GM12878 (cell line): ENCODE measurements around the gene CTNNA2. TPM values are rescaled to one million over a fixed set of nuclear protein-coding genes. Genes with fewer than 3 reads are reported as not detected.

Experiments used
- ATAC-seq: fragments of 200-7000 bp; cut with Tn5 transposase; 3 replicates; pipeline ENCODE4 v1.9.1; 2020; ENCODE audit warnings: mild to moderate bottlenecking, moderate library complexity
- BruUV-seq: library from RNA; stranded (reverse); fragments of 400-500 nt; replicated peaks from 2 replicates; lab custom pipeline; 2021; lab: Mats Ljungman, UMichigan
- CTCF ChIA-PET: fragments of 300-600 bp; sonication (Branson Sonifier 250); formaldehyde crosslinking; extraction: SDS; loops from one replicate; lab custom pipeline; 2021; ENCODE audit warnings: inconsistent platforms; lab: Yijun Ruan, JAX
- POLR2A ChIA-PET: fragments of 350-600 bp; formaldehyde crosslinking; extraction: SDS; loops from one replicate; lab custom pipeline; 2021; ENCODE audit warnings: inconsistent platforms; lab: Charles Lee
- RAD21 ChIA-PET: fragments of 300-600 bp; sonication (Branson Sonifier 250); formaldehyde crosslinking; loops from one replicate; lab custom pipeline; 2023; ENCODE audit warnings: antibody characterized with exemption; ENCODE audit not compliant: unreplicated experiment; lab: Charles Lee
- SMC1A ChIA-PET: fragments of 300-600 bp; sonication (Branson Sonifier 250); formaldehyde crosslinking; loops from one replicate; lab custom pipeline; 2023; ENCODE audit not compliant: unreplicated experiment, uncharacterized antibody; lab: Charles Lee
- DNase-seq: peaks from one replicate; pipeline ENCODE4 v3.0.0-alpha.2; 2011; ENCODE audit warnings: low read depth, low spot score
- FAIRE-seq: peaks from 3 replicates; lab custom pipeline; 2011; peaks lifted over from hg19 to GRCh38; lab: Jason Lieb, UNC
- H2AFZ ChIP-seq: 2 replicates; pipeline ENCODE4 v1.6.0; 2011; ENCODE audit warnings: low read depth, low read length, control low read depth; ENCODE audit not compliant: control insufficient read depth
- H3K27ac ChIP-seq: 2 replicates; pipeline ENCODE4 v1.5.1; 2011; ENCODE audit warnings: control low read depth; ENCODE audit not compliant: control insufficient read depth, insufficient read depth
- H3K27me3 ChIP-seq, 2 experiments: replicated peaks in 1 of 2; 2 replicates each; pipeline versions ENCODE4 v1.6.0 to v1.6.1; 2011; ENCODE audit warnings: low read length in 1 of 2; ENCODE audit not compliant: control insufficient read depth in 2 of 2, insufficient read depth in 2 of 2
- H3K36me3 ChIP-seq, 2 experiments: 2 replicates each; pipeline ENCODE4 v1.5.1; 2011; ENCODE audit warnings: low read length in 1 of 2; ENCODE audit not compliant: control insufficient read depth in 2 of 2, insufficient read depth in 2 of 2
- H3K4me1 ChIP-seq: 2 replicates; pipeline ENCODE4 v1.6.1; 2011; ENCODE audit warnings: mild to moderate bottlenecking, low read length, moderate library complexity, mixed read lengths; ENCODE audit not compliant: control insufficient read depth, insufficient read depth
- H3K4me2 ChIP-seq: 2 replicates; pipeline ENCODE4 v1.6.0; 2011; ENCODE audit warnings: control low read depth; ENCODE audit not compliant: control insufficient read depth, insufficient read depth
- H3K4me3 ChIP-seq: fragments of 200-600 bp; sonication (generic); 2 replicates; pipeline ENCODE4 v1.5.1; 2016
- H3K79me2 ChIP-seq: 2 replicates; pipeline ENCODE4 v1.6.0; 2011; ENCODE audit warnings: low read length; ENCODE audit not compliant: control insufficient read depth, insufficient read depth
- H3K9ac ChIP-seq: 2 replicates; pipeline ENCODE4 v1.8.0; 2011; ENCODE audit warnings: low read length, control low read depth, mixed read lengths; ENCODE audit not compliant: control insufficient read depth, insufficient read depth
- H3K9me3 ChIP-seq: replicated peaks from 3 replicates; pipeline ENCODE4 v1.5.1; 2011; ENCODE audit warnings: mild to moderate bottlenecking, low read length; ENCODE audit not compliant: control insufficient read depth, insufficient read depth
- H4K20me1 ChIP-seq: 2 replicates; pipeline ENCODE4 v1.6.0; 2011; ENCODE audit not compliant: control insufficient read depth, insufficient read depth
- BMI1 ChIP-seq: fragments of 450-650 bp; IDR thresholded peaks from 2 replicates; pipeline ENCODE4 v1.6.1; 2016; ENCODE audit warnings: mild to moderate bottlenecking, moderate library complexity, borderline replicate concordance
- EGR1 ChIP-seq, 2 experiments: IDR thresholded peaks; 1 replicate in 1 of 2; 2 replicates in 1 of 2; pipeline ENCODE4 v1.6.1; 2011 to 2012; ENCODE audit warnings: low read depth in 2 of 2, low read length in 2 of 2, borderline replicate concordance in 1 of 2, mild to moderate bottlenecking in 1 of 2, moderate library complexity in 1 of 2
- FOXM1 ChIP-seq: IDR thresholded peaks from 2 replicates; pipeline ENCODE4 v1.6.1; 2012; ENCODE audit warnings: low read depth, mild to moderate bottlenecking, inconsistent platforms, low read length, moderate library complexity
- HDAC2 ChIP-seq: fragments of 200-600 bp; sonication (generic); IDR thresholded peaks from 2 replicates; pipeline ENCODE4 v1.6.1; 2017
- JUND ChIP-seq: IDR thresholded peaks from 2 replicates; pipeline ENCODE4 v1.6.1; 2012; ENCODE audit warnings: low read depth, mild to moderate bottlenecking, low read length, improper control_type of control experiment, moderate library complexity
- NFXL1 ChIP-seq: fragments of 450-650 bp; IDR thresholded peaks from 2 replicates; pipeline ENCODE4 v1.6.1; 2017; ENCODE audit warnings: antibody characterized with exemption, mild to moderate bottlenecking, borderline replicate concordance
- POU2F2 ChIP-seq: IDR thresholded peaks from 3 replicates; pipeline ENCODE4 v1.6.1; 2011; ENCODE audit warnings: low read depth, mild to moderate bottlenecking, low read length, borderline replicate concordance
- RBBP5 ChIP-seq: fragments of 200-600 bp; sonication (generic); conservative IDR thresholded peaks from 2 replicates; pipeline ENCODE4 v1.6.1; 2016
- RUNX3 ChIP-seq: IDR thresholded peaks from 2 replicates; pipeline ENCODE4 v1.6.1; 2012; ENCODE audit warnings: low read length, inconsistent platforms
- TCF3 ChIP-seq: IDR thresholded peaks from 2 replicates; pipeline ENCODE4 v1.6.1; 2012; ENCODE audit warnings: low read depth, mild to moderate bottlenecking, low read length, borderline replicate concordance; ENCODE audit not compliant: insufficient read depth
- WRNIP1 ChIP-seq: IDR thresholded peaks from 2 replicates; pipeline ENCODE4 v1.6.1; 2011; ENCODE audit warnings: low read depth, low read length, improper control_type of control experiment, borderline replicate concordance
- YBX1 ChIP-seq: fragments of 450-650 bp; IDR thresholded peaks from 2 replicates; pipeline ENCODE4 v1.6.1; 2016; ENCODE audit warnings: antibody characterized with exemption
- ZNF622 ChIP-seq: fragments of 450-650 bp; IDR thresholded peaks from 2 replicates; pipeline ENCODE4 v1.6.1; 2017; ENCODE audit warnings: mild to moderate bottlenecking, inconsistent platforms
- WGBS: methylation state at CpG from one replicate; pipeline ENCODE4 v1.1.6; 2016; ENCODE audit warnings: low lambda C conversion rate; ENCODE audit not compliant: insufficient replicate concordance, insufficient coverage; ENCODE audit errors: missing lambda C conversion rate; 5-methylcytosine and 5-hydroxymethylcytosine counted together
- in situ Hi-C: fragments of 300-500 bp; cut with MboI; formaldehyde crosslinking; loops from 9 replicates; pipeline ENCODE4 v1.14.3; 2018; ENCODE audit warnings: mixed read lengths
- intact Hi-C: fragments of 100-400 bp; cut with micrococcal nuclease; formaldehyde crosslinking; loops from one replicate; pipeline ENCODE4 v1.14.2; 2022; ENCODE audit not compliant: unreplicated experiment
- polyA plus RNA-seq, 11 experiments: library from polyadenylated mRNA; depleted of rRNA in 4 of 11; unstranded in 6 of 11; stranded (reverse) in 5 of 11; fragments of >200 nt; fragmentation: Nextera tagmentation in 4 of 11; fragmentation: Illumina TruSeq in 1 of 11; extraction: Ambion mirVana in 4 of 11; extraction: Trizol in 1 of 11; gene quantifications; 1 replicate in 1 of 11; 2 replicates in 10 of 11; pipeline versions ENCODE4 v1.2.1 to v1.2.3, GENCODE V29; 2011 to 2016; ENCODE audit warnings: inconsistent platforms in 2 of 11, missing spikeins in 2 of 11, low read depth in 1 of 11
- total RNA-seq, 4 experiments: library from RNA; depleted of rRNA in 3 of 4; stranded (reverse); fragments of >200 nt in 3 of 4; fragmentation: Illumina TruSeq in 1 of 4; extraction: Trizol in 1 of 4; gene quantifications; 2 replicates each; pipeline versions ENCODE4 v1.2.1 to v1.2.3, GENCODE V29; 2013 to 2021
- TF ChIP-seq, protein P1 (sequence below): fragments of 450-650 bp; IDR thresholded peaks from 2 replicates; pipeline ENCODE4 v1.6.1; 2017; ENCODE audit warnings: mild to moderate bottlenecking, low read depth, inconsistent platforms; ENCODE audit not compliant: poor library complexity, severe bottlenecking
- TF ChIP-seq, protein P2 (sequence below): fragments of 450-650 bp; IDR thresholded peaks from 2 replicates; pipeline ENCODE4 v1.6.1; 2017; ENCODE audit warnings: low read depth, mild to moderate bottlenecking, moderate library complexity
- TF ChIP-seq, protein P3 (sequence below): fragments of 450-650 bp; IDR thresholded peaks from 2 replicates; pipeline ENCODE4 v1.6.1; 2016; ENCODE audit warnings: mild to moderate bottlenecking, moderate library complexity, borderline replicate concordance
- TF ChIP-seq, protein P4 (sequence below): fragments of 450-650 bp; IDR thresholded peaks from 2 replicates; pipeline ENCODE4 v1.6.1; 2016; ENCODE audit warnings: mild to moderate bottlenecking

Gene CTNNA2
- total and polyA plus RNA-seq, 10 of the 15 experiments (the other 5 are each of a cell fraction or from before 2014, with no cell fraction given) = 2.4 to 36.2 (median 6.6) TPM

DNA sequence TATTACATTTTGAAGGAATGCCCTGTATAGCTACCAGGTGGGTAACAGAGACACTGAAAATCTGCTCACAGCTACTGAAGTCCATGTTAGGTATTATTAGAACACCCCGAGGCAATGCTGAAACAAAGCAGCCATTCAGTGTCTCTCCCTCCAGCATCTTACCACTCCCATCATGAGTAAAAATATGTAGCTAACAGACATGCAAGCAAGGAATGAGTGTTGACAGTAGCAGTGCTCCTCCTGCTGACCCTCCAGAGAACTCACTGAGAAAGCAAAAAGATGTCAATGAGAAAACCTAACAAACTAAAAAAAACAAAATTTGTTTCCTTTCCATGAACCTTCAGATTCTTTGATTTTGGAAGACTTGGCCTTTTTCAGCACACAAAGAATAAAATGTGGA lies 397.8 kb downstream of the CTNNA2 start:
- Histone ChIP-seq H4K20me1 (no peaks in the 10 kb centered on the region), H3K9ac (no peak overlapping the region), H3K79me2 (no peaks in the 10 kb centered on the region), H3K9me3 (no peaks in the 10 kb centered on the region), H3K4me3 (no peak overlapping the region), H3K27me3 (no peaks in the 10 kb centered on the region; a peak in 1 of 4 replicates), H2AFZ (no peak overlapping the region), H3K36me3 (no peaks in the 10 kb centered on the region), H3K27ac (no peak overlapping the region), H3K4me1 (no peaks in the 10 kb centered on the region), H3K4me2 (no peak overlapping the region)
- ATAC-seq (no peak), DNase-seq (no peak), FAIRE-seq (no peak)
- in situ Hi-C loops = no loop called here
- RAD21 ChIA-PET = no interaction called here
- intact Hi-C loops = no loop called here
- SMC1A ChIA-PET = interaction anchor here (0.5 kb wide), 1 partner anchor 30 kb away, joined by 3 read pairs; no protein-coding TSS in a partner anchor
- POLR2A ChIA-PET = no interaction called here
- CTCF ChIA-PET = no interaction called here
- no TSS peak for BruUV-seq
- 38% methylated on average over 1 of the region's 1 CpG for WGBS
- TF ChIP-seq POU2F2 (no peak), YBX1 (no peak), RBBP5 (no peak), RUNX3 (no peak), HDAC2 (no peak), TCF3 (no peak), BMI1 (no peak), FOXM1 (no peak), ZNF622 (no peak), NFXL1 (no peak), JUND (no peak), WRNIP1 (no peak), EGR1 (IDR thresholded peaks at IDR 0.05; ENCODE audit: borderline replicate concordance in 1 of 2, low read depth in 2 of 2, low read length in 2 of 2) (no peak)
- TF ChIP-seq, protein P1, sequence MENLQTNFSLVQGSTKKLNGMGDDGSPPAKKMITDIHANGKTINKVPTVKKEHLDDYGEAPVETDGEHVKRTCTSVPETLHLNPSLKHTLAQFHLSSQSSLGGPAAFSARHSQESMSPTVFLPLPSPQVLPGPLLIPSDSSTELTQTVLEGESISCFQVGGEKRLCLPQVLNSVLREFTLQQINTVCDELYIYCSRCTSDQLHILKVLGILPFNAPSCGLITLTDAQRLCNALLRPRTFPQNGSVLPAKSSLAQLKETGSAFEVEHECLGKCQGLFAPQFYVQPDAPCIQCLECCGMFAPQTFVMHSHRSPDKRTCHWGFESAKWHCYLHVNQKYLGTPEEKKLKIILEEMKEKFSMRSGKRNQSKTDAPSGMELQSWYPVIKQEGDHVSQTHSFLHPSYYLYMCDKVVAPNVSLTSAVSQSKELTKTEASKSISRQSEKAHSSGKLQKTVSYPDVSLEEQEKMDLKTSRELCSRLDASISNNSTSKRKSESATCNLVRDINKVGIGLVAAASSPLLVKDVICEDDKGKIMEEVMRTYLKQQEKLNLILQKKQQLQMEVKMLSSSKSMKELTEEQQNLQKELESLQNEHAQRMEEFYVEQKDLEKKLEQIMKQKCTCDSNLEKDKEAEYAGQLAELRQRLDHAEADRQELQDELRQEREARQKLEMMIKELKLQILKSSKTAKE = no peak
- TF ChIP-seq, protein P2, sequence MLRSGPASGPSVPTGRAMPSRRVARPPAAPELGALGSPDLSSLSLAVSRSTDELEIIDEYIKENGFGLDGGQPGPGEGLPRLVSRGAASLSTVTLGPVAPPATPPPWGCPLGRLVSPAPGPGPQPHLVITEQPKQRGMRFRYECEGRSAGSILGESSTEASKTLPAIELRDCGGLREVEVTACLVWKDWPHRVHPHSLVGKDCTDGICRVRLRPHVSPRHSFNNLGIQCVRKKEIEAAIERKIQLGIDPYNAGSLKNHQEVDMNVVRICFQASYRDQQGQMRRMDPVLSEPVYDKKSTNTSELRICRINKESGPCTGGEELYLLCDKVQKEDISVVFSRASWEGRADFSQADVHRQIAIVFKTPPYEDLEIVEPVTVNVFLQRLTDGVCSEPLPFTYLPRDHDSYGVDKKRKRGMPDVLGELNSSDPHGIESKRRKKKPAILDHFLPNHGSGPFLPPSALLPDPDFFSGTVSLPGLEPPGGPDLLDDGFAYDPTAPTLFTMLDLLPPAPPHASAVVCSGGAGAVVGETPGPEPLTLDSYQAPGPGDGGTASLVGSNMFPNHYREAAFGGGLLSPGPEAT = no peak
- TF ChIP-seq, protein P3, sequence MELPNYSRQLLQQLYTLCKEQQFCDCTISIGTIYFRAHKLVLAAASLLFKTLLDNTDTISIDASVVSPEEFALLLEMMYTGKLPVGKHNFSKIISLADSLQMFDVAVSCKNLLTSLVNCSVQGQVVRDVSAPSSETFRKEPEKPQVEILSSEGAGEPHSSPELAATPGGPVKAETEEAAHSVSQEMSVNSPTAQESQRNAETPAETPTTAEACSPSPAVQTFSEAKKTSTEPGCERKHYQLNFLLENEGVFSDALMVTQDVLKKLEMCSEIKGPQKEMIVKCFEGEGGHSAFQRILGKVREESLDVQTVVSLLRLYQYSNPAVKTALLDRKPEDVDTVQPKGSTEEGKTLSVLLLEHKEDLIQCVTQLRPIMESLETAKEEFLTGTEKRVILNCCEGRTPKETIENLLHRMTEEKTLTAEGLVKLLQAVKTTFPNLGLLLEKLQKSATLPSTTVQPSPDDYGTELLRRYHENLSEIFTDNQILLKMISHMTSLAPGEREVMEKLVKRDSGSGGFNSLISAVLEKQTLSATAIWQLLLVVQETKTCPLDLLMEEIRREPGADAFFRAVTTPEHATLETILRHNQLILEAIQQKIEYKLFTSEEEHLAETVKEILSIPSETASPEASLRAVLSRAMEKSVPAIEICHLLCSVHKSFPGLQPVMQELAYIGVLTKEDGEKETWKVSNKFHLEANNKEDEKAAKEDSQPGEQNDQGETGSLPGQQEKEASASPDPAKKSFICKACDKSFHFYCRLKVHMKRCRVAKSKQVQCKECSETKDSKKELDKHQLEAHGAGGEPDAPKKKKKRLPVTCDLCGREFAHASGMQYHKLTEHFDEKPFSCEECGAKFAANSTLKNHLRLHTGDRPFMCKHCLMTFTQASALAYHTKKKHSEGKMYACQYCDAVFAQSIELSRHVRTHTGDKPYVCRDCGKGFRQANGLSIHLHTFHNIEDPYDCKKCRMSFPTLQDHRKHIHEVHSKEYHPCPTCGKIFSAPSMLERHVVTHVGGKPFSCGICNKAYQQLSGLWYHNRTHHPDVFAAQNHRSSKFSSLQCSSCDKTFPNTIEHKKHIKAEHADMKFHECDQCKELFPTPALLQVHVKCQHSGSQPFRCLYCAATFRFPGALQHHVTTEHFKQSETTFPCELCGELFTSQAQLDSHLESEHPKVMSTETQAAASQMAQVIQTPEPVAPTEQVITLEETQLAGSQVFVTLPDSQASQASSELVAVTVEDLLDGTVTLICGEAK = no peak
- TF ChIP-seq, protein P4, sequence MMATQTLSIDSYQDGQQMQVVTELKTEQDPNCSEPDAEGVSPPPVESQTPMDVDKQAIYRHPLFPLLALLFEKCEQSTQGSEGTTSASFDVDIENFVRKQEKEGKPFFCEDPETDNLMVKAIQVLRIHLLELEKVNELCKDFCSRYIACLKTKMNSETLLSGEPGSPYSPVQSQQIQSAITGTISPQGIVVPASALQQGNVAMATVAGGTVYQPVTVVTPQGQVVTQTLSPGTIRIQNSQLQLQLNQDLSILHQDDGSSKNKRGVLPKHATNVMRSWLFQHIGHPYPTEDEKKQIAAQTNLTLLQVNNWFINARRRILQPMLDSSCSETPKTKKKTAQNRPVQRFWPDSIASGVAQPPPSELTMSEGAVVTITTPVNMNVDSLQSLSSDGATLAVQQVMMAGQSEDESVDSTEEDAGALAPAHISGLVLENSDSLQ = no peak
